Measurements from ENCODE around the gene SIPA1L3. TPM values are rescaled to one million over a fixed set of nuclear protein-coding genes. Genes with fewer than 3 reads are reported as not detected.

Gene SIPA1L3
- total RNA-seq, 1 experiment from 2014 or later = 66.3 TPM

GRCh38 chr19:38072776-38073750 is 166.1 kb downstream of the SIPA1L3 start:
- Histone ChIP-seq H3K9me3 (ENCODE audit: control insufficient read depth, insufficient read depth, low read depth, low read length) (no peaks in the 10 kb centered on the region), H3K4me1 (ENCODE audit: control insufficient read depth, insufficient read depth, low read length) (peaks cover 5% of the 10 kb centered on the region; the same call in 1 of the 2 replicates), H3K27ac (ENCODE audit: low read length) (no peak overlapping the region; the same call in 1 of the 2 replicates), H3K27me3 (ENCODE audit: control insufficient read depth, insufficient read depth, low read length) (no peaks in the 10 kb centered on the region), H3K36me3 (ENCODE audit: control insufficient read depth, insufficient read depth, low read length) (no peaks in the 10 kb centered on the region), H3K4me3 (ENCODE audit: low read depth in 2 of 2, low read length in 2 of 2) (no peak overlapping the region)
- CTCF ChIA-PET = interaction anchor here (1.3 kb wide), 1 partner anchor 171 kb away, joined by 3 read pairs; no protein-coding TSS in a partner anchor
- POLR2A ChIA-PET = interaction anchor here (0.6 to 0.7 kb wide), 2 partner anchors 11 to 93 kb away, joined by 5 to 6 read pairs; no protein-coding TSS in a partner anchor
- TF ChIP-seq, protein P1, sequence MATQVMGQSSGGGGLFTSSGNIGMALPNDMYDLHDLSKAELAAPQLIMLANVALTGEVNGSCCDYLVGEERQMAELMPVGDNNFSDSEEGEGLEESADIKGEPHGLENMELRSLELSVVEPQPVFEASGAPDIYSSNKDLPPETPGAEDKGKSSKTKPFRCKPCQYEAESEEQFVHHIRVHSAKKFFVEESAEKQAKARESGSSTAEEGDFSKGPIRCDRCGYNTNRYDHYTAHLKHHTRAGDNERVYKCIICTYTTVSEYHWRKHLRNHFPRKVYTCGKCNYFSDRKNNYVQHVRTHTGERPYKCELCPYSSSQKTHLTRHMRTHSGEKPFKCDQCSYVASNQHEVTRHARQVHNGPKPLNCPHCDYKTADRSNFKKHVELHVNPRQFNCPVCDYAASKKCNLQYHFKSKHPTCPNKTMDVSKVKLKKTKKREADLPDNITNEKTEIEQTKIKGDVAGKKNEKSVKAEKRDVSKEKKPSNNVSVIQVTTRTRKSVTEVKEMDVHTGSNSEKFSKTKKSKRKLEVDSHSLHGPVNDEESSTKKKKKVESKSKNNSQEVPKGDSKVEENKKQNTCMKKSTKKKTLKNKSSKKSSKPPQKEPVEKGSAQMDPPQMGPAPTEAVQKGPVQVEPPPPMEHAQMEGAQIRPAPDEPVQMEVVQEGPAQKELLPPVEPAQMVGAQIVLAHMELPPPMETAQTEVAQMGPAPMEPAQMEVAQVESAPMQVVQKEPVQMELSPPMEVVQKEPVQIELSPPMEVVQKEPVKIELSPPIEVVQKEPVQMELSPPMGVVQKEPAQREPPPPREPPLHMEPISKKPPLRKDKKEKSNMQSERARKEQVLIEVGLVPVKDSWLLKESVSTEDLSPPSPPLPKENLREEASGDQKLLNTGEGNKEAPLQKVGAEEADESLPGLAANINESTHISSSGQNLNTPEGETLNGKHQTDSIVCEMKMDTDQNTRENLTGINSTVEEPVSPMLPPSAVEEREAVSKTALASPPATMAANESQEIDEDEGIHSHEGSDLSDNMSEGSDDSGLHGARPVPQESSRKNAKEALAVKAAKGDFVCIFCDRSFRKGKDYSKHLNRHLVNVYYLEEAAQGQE (IDR thresholded peaks at IDR 0.05; ENCODE audit: insufficient read depth in 1 of 2, low read depth in 2 of 2, low read length in 1 of 2) = no peak
- no peak for TF ChIP-seq SIN3A (IDR thresholded peaks at IDR 0.05; ENCODE audit: borderline replicate concordance, insufficient read depth, low read depth, low read length)
- TF ChIP-seq, protein P2, sequence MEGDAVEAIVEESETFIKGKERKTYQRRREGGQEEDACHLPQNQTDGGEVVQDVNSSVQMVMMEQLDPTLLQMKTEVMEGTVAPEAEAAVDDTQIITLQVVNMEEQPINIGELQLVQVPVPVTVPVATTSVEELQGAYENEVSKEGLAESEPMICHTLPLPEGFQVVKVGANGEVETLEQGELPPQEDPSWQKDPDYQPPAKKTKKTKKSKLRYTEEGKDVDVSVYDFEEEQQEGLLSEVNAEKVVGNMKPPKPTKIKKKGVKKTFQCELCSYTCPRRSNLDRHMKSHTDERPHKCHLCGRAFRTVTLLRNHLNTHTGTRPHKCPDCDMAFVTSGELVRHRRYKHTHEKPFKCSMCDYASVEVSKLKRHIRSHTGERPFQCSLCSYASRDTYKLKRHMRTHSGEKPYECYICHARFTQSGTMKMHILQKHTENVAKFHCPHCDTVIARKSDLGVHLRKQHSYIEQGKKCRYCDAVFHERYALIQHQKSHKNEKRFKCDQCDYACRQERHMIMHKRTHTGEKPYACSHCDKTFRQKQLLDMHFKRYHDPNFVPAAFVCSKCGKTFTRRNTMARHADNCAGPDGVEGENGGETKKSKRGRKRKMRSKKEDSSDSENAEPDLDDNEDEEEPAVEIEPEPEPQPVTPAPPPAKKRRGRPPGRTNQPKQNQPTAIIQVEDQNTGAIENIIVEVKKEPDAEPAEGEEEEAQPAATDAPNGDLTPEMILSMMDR (IDR thresholded peaks at IDR 0.05) = no peak
- TF ChIP-seq POLR2AphosphoS5 (IDR thresholded peaks at IDR 0.05; ENCODE audit: low read depth, low read length) = no peak
- no peak for TF ChIP-seq TCF7L2 (IDR thresholded peaks at IDR 0.05; ENCODE audit: low read depth, low read length)
- BruUV-seq (replicated peaks) = no TSS peak
- in situ Hi-C loops (cut with HindIII; ENCODE audit: low pct_unique_long_range_greater_than_20kb, low sequenced_read_pairs) (no loop called here), intact Hi-C loops (cut with micrococcal nuclease; ENCODE audit: unreplicated experiment) (no loop called here)
- ATAC-seq = no peak
- no peak for DNase-seq (ENCODE audit: low read depth, low spot score)

- no peaks in the 10 kb centered on the region for H3K36me3 ChIP-seq (ENCODE audit: control insufficient read depth, insufficient read depth, low read length)
- DNase-seq (ENCODE audit: low read depth, low spot score) = no peak
- BruUV-seq (replicated peaks) = no TSS peak
- POLR2A ChIA-PET = interaction anchor here (0.6 to 0.7 kb wide), 2 partner anchors 10 to 92 kb away, joined by 5 to 6 read pairs; no protein-coding TSS in a partner anchor
- H3K9me3 ChIP-seq (ENCODE audit: control insufficient read depth, insufficient read depth, low read depth, low read length) = no peaks in the 10 kb centered on the region
- H3K27me3 ChIP-seq (ENCODE audit: control insufficient read depth, insufficient read depth, low read length) = no peaks in the 10 kb centered on the region
- TF ChIP-seq POLR2AphosphoS5 (IDR thresholded peaks at IDR 0.05; ENCODE audit: low read depth, low read length) (no peak), SIN3A (IDR thresholded peaks at IDR 0.05; ENCODE audit: borderline replicate concordance, insufficient read depth, low read depth, low read length) (no peak), TCF7L2 (IDR thresholded peaks at IDR 0.05; ENCODE audit: low read depth, low read length) (no peak)
- TF ChIP-seq, protein P1 (IDR thresholded peaks at IDR 0.05; ENCODE audit: insufficient read depth in 1 of 2, low read depth in 2 of 2, low read length in 1 of 2) = no peak
- TF ChIP-seq, protein P2 (IDR thresholded peaks at IDR 0.05) = no peak
- CTCF ChIA-PET = interaction anchor here (0.8 kb wide), 1 partner anchor 171 kb away, joined by 4 read pairs; no protein-coding TSS in a partner anchor
- H3K27ac ChIP-seq (ENCODE audit: low read length) = peak overlapping the region; percentile 13; the same call in 1 of the 2 replicates
- intact Hi-C loops (cut with micrococcal nuclease; ENCODE audit: unreplicated experiment) (no loop called here), in situ Hi-C loops (cut with HindIII; ENCODE audit: low pct_unique_long_range_greater_than_20kb, low sequenced_read_pairs) (no loop called here)
- ATAC-seq = peak; percentile 79
- H3K4me3 ChIP-seq (ENCODE audit: low read depth in 2 of 2, low read length in 2 of 2) = no peak overlapping the region
- H3K4me1 ChIP-seq (ENCODE audit: control insufficient read depth, insufficient read depth, low read length) = peaks cover 5% of the 10 kb centered on the region; the same call in 1 of the 2 replicates
These were observed 167.1 kb downstream of the SIPA1L3 start for GRCh38 chr19:38073841-38074685.

Measured in Panc1 (cell line).